GM21528 (cell line): Measurements from ENCODE around the gene FN3K.

ENCODE experiments used
- ATAC-seq: cut with Tn5 transposase; IDR thresholded peaks from one replicate; pipeline ENCODE4 v1.9.1; 2021; ENCODE audit warnings: mild to moderate bottlenecking, moderate library complexity; ENCODE audit not compliant: unreplicated experiment, low FRiP score

FN3K gene

DNA sequence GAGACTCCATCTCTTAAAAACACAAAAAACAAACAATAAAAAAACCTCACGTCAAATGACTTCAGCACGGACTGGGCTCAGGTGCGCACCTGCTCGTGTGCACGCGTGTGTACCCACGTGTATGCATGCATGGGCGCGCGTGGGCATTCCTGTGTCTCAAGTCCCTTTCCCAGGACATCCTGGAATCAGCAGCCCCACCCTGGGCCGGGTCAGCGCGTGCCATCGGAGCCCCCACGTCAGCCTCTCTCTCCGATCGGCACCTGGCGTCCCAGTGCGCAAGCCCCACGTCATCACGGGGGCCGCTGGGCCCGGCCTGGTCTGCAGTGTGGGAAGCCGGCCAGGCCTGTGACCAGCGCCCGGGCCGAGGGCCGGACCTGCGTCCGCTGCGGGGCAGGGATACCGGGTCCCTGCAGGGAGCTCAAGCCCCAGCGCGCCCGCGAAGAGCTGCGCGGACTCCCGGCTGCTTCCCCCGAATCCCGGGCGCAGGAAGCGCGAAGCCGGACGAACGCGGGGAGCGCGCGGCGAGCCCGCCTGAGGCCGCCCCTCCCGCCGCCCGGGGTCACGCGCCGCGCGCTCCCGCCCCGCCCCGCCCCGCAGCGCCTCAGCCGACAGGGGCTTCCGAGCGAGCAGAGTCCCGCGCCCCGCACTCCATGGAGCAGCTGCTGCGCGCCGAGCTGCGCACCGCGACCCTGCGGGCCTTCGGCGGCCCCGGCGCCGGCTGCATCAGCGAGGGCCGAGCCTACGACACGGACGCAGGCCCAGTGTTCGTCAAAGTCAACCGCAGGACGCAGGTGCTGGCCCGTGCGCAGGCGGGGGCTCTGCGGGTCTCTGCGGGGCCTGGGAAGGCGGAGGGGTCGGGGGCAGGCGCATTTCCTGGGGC is at the start of gene FN3K:
Gene FN3K, plus strand, starts transcription at position 629 of the 880 bp plus-strand sequence. Its CDS starts 22 bp downstream, at position 651.
- ATAC-seq = no peak

DNA sequence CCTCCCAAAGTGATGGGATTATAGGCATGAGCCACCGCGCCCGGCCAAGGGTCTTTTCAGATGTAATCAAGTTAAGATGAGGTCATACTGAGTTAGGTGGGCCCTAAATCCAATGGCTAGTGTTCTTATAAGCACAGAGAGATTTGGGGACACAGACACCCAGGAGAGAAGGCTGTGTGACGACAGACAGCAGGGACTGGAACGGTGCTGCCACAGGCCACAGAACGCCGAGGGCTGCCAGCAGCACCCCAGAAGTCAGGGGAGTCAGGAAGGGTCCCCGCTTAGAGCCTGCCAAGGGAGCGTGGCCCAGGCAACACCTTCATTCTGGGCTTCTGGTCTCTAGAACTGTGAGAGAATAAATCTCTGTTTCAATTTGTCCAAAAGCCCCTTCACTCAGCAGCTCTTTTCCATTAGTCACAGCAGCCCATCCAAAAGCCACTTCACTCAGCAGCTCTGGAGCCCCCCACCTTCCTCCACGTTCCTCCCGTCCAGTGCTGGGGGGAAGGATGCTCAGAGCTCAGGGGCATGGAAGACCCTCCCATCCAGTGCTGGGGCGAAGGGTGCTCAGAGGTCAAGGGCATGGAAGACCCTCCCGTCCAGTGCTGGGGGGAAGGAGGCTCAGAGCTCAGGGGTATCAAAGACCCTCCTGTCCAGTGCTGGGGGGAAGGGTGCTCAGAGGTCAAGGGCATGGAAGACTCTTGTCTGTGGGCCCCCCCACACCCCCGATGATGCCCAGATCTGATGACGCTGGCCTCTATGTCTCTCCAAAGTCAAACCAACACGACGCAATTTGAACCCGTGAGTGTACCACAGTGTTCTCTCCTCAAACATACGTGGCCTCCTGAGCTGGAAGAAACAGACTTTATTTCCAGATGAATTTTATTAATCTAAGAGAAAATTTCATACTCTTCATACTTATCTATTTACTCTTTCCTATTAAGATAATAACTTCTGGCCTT is 48.8 kb upstream of the FN3K start:
- ATAC-seq = no peak

DNA sequence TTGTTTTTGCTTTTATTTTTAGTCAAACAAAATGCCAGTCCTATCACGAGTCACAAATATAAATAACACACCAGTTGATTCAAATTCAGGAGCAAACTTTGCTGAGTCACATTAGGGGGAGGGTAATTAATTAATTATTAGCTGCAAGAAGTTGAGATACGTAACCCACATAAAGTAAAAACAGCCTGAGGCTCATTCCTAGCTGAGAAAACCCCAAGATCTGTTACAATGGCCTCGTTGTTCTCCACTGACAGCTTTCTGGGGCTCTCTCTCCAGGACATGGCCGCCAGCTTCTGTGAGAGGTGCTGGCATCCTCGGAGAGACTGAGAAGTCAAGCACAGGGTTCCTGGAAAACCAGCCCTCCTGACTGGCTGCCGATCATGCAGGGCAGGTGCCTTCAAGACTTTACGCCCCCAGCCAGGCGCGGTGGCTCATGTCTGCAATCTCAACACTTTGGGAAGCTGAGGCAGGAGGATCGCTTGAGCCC is 48.0 kb upstream of the FN3K start:
- no peak for ATAC-seq

DNA sequence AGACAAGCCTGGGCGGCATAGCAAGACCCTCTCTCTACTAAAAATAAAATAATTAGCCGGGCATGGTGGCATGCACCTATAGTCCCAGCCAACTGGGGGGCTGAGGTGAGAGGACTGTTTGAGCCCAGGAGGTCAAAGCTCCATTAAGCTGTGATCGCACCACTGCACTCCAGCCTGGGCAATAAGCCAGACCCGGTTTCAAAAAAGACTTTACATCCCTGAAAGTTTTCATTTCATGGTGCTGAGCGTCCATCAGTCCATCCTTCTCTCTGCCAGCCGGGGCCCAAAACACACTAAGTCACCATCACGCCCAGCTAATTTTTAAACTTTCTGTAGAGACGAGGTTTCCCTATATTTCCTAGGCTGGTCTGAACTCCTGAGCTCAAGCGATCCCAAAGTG is 47.5 kb upstream of the FN3K start:
- ATAC-seq = no peak

DNA sequence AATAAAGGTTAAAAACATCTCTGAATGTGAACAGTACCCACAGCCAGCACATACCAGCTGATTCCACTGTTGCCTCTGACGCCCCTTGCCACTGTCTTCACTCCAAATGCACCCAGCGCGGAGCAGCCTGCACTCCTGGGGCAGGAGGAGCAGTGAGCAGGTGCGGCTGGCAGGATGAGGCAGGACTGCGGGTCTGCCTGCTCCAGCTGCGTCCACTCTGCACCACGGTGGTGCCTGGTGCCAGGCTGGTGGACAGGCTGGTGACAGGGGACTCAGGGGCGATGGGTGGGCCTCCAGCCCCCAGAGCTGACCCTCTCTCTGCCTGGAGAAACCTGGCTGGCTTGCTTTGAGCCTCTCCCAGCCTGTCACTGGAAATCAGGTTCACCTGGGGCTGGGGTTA is 46.3 kb upstream of the FN3K start:
- ATAC-seq = no peak

DNA sequence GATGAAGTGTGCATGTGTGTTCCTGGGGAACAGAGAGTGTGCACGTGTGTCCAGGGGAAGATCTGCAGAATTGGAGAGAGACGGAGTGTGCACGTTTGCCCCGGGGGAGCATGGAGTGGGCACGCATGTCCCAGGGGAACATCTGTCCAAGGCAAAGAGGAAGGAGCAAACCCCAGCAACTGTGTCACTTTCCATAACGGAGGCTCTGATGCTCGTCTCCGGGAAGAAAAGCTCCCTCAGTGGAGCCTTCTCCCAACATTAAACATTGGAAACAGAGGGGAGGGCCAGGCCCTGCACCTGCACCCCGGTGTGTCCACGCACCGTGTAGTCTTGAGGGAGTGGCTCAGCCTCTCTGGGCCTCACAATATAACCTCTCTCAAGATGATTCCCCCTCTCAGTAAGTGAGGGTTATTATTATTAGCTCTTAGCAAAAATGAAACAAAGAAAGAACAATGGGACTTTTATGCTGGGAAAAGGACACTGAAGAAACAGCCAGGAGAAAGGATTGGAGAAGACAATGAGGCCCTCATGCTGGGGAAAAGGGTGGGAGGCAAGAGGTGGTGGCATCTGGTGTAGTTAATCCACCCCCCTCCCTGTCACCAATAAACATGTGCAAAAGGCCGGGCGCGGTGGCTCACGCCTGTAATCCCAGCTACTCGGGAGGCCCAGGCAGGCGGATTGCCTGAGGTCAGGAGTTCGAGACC is 44.5 kb upstream of the FN3K start:
- no peak for ATAC-seq

DNA sequence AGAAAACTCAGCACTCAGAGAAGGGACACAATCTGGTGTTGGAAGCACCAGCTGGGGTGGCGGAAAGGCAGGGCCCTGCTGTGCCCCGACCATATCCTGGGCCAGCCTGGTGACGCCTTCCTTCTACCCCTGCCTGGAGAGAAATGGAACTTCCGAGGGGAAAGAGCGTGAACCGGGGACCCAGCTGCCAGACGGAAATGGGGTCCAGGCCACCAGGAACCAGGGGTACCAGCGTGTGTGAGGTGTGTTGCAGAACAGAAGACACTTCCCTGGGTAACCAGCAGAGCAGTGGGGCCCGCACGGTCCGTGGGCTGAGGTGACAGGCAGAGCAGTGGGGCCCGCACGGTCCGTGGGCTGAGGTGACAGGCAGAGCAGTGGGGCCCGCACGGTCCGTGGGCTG is 43.7 kb upstream of the FN3K start:
- ATAC-seq = no peak

DNA sequence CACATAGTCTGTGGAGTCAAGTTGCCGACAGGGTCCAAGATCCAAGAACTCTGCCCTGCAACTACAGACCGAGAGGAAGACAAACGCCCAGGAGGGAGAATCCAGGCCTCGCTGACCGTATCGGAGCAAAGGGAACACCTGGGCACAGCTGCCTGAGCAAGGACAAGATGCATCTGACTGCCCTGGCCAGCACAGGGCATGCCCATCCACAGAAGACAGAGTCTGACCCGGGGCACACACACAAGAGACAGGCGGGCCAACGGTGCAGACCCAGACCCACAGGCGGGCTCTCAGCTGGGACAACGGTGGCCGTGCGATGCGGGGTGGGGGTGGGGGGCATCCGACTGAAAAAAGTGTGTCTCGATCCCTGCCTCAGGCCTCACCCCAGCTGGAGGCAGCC is 43.1 kb upstream of the FN3K start:
- ATAC-seq = no peak

DNA sequence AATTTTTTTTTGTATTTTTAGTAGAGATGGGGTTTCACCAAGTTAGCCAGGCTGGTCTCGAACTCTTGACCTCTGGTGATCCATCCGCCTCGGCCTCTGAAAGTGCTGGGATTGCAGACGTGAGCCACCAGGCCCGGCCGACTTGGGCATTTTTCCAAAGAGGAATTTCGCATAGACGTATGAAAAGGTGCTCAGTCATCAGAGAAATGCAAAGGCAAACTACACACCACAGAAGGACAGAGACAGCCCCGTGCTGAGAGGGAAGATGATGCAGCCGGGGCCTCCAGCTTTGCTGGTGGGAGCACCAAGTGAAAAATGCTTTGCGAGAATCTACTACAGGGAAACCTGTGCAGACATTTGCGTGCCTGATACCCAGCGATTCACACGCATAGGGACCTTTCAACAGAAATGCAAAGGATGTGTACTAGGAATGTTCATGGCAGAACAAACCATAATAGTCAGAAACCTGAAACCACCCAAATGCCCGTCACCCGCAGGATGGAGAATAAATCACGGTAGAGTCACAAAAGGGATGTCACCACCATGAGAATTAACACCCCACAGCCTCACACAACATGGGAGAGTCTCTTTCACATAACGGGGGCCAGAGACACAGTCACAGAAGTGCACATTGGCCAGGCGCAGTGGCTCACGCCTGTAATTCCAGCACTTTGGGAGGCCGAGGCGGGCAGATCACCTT is 42.1 kb upstream of the FN3K start:
- no peak for ATAC-seq

DNA sequence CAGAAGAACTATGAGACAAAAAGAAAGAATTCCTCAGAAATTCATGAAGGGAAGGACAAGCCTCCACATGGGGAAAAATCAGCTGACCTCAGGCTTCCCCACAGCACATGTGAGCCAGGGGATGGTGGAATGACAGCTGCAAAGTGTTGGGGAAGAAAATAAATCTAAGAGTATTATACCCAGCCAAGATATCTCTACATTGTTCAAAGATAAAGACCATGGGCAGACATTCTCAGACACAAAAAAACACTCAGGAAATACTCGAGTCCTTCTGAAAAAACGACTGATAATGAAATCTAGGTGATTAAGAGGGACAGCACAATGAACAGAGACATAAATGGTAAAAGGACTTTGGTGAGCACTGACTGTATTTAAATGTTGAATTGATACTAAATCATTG is 40.8 kb upstream of the FN3K start:
- no peak for ATAC-seq

DNA sequence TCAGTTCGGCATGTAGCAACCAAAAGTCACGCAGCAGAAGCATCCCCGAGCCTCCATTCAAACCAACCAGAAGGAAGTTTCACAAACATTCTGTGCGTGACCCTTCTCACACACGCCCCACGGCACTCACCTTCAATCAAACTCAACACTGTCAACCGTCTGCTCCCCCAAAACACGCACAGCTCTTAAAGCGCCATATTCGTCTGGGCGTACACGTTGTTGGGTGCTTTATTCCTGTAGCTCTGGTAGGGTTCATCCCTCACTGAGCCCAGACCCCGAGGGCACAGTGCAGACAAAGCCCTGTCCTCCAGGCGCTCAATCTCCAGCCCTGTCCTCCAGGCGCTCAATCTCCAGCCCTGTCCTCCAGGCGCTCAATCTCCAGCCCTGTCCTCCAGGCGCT is 39.2 kb upstream of the FN3K start:
- ATAC-seq = no peak

DNA sequence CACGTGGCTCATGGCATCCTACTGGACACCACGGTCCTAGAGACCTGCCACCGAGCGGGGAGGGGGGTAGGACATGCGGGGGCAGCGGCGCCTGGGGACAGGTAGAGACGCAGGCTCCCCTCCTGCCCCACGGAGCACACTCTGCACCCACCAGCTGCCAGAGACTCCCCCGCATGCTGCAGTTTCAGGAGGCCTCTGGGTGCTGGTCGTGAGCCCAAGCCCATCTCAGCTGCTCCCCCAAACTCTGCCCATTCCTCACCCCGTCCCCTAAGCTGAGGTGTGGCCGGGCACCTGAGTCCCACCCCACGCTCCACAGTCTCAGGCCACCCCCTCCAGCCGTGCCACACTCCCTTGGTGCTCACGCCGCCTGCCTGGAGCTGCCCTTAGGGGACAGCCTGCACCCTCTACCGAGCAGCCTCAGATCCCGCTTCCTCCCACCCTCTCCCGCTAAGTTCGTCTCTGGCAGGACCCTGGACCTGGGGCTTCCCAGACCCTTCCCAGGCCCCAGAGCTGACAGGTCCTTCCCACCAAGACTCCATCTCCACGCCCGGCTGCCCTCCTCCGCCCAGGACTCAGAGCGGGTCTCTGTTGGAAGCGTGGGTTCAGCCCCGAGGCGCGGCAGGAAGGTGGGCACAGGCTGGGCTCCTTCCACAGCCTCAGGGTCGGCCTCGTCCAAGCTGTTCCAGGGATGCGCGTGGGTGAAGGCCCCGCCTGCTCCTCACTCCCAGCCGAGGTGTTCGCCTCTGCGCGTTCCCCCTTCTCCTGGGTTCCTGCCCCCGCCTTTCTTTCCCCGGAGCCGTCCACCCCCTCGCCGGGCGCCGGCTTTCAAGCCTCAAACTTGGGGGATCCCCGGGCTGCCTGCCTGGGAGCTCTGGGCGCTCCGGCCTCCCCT is 38.3 kb upstream of the FN3K start:
- ATAC-seq = no peak

DNA sequence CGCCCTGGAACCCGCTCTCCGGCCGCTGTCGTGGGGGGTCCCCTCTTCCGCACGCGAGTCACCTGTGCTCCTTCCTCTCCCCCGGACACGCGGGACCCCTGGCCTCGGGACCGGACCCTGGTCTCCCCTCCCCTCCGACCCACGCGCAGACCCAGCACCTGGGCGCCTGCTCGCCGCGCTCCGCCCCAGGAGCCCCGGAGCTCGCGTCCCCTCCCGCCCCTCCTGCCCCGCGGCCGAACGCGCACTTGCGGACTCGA is 37.7 kb upstream of the FN3K start:
- ATAC-seq = no peak

DNA sequence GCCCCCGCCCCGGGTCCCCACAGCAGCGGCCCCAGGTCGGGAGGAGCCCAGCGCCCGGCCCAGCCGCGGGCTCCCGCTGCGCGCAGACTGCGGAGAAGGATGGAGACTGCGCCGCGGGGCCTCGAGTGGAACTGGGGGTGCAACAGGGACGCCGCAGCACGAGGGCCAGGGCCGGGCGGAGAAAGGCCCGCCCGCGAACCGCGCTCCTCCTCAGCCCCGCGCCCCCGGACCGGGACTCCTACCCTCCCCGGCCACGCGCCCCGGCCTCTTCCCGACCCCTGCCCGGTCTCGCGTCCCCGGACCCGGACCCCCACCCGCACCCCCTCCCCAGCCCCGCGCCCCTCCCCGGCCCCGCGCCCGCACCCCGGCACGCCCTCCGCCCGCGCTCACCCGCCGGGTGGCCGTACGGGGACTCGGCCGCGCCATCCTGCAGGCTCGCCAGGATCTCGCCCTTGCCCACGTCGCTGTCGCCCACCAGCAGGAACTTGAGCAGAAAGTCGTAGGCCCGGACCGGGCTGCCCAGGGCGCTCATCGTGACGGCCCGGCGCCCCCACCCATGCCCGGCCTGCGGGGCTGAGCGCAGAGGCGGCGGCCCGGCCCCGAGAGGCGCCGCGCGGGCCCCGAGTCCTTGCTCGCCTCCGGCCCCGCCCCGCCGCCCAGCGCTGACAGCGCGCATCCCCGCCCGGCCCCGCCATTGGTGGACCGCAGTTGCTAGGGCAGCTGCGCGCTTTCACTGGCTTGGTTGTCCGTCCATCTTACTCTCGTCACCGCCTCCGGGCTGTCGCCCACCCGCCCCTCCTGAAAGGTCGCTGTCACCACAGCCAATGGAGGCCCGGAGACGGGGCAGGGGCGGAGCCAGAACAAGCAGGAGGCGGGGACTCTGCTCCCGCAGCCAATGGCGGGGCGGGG is 37.1 kb upstream of the FN3K start, which contains the start of gene RAB40B:
Gene RAB40B, minus strand, starts transcription at position 634 of the 909 bp plus-strand sequence. Its CDS starts 102 bp downstream, at position 532.
- ATAC-seq = peak; percentile 96

DNA sequence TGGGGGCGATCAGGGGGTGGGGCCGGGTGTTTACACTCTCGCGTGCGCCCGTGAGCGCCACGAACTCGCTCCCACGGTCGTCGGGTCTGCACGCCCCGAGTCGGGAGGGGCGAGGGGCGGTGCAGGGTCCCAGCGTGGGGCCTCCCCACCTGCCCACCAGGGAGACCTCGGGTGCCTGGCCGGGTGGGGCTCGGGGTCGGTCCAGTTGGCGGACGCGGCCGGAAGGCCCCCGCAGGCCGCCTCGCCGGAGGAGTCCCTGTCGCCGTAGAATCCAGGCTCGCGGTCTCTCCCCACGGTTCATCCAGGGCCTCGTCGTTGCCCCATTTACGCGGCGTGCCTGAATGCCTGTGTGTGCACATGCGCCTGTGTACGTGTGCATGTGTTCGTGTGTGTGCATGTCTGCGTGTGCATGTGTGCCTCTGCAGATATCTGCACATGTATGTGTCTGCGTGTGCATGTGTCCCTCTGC is 36.4 kb upstream of the FN3K start:
- ATAC-seq = peak; percentile 15

DNA sequence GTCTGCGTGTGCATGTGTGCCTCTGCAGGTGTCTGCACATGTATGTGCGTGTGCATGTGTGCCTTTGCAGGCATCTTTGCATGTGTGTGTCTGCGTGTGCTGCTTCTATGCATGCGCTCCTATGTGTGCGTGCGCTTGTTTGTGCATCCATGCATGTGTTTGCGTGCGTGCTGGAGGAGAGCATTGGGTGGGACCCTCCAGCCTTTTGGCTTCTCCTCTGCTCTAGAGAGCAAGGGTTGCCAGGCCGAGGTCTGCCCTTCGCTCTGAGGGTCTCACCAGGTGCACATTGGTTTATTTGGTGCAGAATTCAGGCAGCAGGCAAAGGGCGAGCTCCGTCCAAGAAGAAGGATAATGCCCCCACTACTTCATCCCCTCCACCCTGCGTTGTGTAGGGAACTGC is 35.9 kb upstream of the FN3K start:
- ATAC-seq = no peak

DNA sequence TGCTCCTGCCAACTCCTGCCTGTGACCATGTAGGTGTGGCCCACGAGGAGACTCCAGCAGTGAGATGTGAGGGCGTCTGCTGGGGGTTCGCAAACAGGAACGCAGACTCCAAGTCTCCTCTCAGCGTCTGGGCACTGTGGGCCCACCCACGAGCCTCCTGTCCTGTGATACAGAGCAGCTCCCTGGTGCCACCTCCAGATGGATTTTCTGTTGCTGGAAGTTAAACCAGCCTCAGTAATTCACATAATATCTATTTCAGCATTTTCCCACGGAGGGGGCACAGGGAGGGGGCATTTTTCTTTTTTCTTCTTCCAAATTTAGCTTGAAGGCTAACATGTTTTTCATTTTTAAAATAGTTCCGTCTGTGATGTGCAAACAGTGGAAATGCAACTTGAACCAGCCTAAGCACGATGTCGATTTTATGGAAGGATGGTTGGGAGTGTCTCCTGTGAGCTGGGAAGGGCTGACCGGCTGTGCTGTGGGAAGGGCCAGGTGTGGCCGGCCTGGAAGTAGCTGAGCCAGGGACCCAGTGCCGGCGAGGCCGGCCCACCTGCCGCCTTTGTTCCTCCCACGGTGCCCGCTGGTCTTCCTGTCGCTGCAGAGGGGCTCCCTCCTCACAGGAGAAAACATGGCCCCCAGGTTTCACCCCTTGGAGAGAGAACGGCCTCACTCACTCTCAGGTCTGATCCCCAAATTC is 33.0 kb upstream of the FN3K start:
- no peak for ATAC-seq
